Measurements from ENCODE around the gene STKLD1.
"Not testable (repeated sequence)": the region's sequence is repeated elsewhere in the genome, so short reads cannot be mapped to it uniquely, and the experiment has no call there.

STKLD1 gene

DNA sequence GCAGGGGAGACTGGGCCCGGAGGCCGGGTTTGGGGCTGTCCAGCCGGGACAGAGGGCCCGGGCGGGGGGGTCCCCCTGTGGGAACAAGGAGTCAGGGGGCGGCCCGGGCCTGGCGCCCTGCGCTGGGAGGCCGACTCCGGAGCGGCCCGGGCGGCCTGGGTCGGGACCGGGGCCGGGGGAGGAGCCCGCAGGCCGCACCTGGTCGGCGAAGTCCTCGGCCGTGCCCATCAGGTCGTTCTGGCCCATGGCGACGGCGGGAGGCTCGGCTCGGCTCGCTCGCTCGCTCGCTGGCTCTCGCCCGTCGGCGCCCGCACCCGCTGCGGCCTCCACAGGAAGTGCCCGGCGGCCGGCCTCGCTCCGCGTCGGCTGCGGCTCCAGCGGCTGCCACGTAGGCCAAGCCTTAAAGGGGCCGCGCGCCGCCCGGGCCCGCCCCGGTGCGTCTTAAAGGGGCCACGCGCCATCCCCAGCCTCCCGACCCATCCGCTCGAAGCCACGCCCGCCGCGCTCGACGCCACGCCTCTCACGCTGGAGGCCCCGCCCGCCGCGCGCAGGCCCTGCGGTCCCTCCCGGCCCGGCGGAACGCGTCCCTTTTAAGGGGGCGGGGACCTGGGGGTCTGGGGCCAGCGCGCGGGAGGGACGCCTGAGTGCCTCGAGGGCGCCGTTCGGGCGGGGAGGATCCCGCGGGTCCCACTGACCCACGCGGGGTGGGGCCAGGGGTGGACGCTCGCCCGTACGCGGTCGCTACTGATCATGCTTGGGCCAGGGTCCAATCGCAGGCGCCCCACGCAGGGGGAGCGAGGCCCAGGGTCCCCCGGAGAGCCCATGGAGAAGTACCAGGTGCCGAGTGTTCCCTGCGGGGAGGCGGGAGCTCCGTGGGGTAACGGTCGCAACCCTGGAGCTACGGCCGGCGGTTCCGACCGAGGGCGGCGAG lies at the start of gene STKLD1, which contains the start of gene SURF4:
TSS of gene STKLD1 (plus strand) at position 643 of the 931 bp plus-strand sequence. CDS start at position 751, 108 bp downstream.
TSS of gene SURF4 (minus strand) at position 337 of the 931 bp plus-strand sequence. CDS start at position 246, 91 bp downstream.
- peak within 1 kb of the TSS; percentile 92 for H3K4me3 ChIP-seq (ENCODE audit: insufficient read length, low read depth)
- no peaks in the 10 kb centered on the region for H3K9me3 ChIP-seq (ENCODE audit: insufficient read depth, low read length)
- peaks cover 21% of the 10 kb centered on the region for H3K4me1 ChIP-seq (ENCODE audit: insufficient read depth, insufficient read length)
- peak within 1 kb of the TSS; percentile 96 for H3K9ac ChIP-seq (ENCODE audit: insufficient read length, low read depth)
- TF ChIP-seq YY1 (IDR thresholded peaks at IDR 0.05; ENCODE audit: insufficient read depth, insufficient read length), result no peak
- TF ChIP-seq ZNF274 (IDR thresholded peaks at IDR 0.05; ENCODE audit: low read depth, low read length), result no peak
- TF ChIP-seq SUZ12 (IDR thresholded peaks at IDR 0.05; ENCODE audit: extremely low read depth, insufficient read depth, insufficient read length), result no peak
- no peaks in the 10 kb centered on the region for H3K27me3 ChIP-seq (ENCODE audit: insufficient read depth, insufficient read length)
- peak; percentile 95 for DNase-seq (ENCODE audit: low read depth, low spot score)
- peaks cover 32% of the 10 kb centered on the region for H3K36me3 ChIP-seq (ENCODE audit: insufficient read depth, insufficient read length, low read length)

DNA sequence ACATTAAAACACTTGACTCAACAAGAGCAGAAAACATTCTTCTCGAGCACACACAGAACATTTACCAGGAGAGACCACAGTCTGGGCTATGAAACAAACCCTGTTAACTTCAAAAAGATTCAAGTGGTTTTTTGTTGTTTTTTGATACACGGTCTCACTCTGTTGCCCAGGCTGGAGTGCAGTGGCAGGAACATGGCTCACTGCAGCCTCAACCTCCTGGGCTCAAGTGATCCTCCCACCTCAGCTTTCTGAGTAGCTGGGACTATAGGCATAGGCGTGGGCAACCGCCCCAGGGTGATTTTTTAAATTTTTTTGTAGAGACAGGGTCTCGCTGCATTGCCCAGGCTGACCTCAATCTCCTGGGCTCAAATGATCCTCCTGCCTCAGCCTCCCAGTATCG lies 49.1 kb upstream of the STKLD1 start:
- H3K9me3 ChIP-seq (ENCODE audit: insufficient read depth, low read length), result peaks cover 11% of the 10 kb centered on the region; the same call in 1 of the 2 replicates
- H3K27me3 ChIP-seq (ENCODE audit: insufficient read depth, insufficient read length); H3K4me1 ChIP-seq (ENCODE audit: insufficient read depth, insufficient read length): not testable (repeated sequence)

DNA sequence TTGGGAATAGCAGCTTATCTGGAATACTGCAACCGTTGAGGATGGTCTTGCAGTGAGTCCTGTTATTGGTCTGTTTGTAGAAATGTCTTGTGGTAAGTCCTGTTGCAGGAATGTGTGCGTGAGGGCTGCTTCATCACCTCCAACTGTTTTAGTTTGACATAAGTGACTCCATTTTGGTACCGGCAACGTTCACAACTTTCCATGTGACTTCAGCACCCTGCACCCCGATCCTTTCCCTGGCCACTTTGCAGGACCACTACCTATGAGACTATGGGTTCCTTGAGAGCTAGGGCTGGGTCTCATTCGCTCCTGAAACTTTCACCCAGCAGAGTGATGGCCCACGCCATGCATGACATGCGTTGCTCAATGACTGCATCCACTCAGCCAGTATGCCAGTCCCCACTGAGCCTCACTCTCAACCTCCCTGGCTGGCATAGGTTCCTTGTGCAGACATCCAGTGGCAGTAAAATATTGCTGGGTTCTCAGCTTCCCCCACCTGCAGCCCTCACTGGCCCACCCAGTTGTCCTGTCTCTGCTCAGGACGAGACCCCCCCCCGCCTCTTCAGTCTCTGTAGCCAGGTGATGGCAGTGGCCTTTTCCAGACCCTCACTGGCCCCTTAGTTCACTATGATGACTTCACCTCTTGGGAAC lies 48.2 kb upstream of the STKLD1 start:
- TF ChIP-seq SUZ12 (IDR thresholded peaks at IDR 0.05; ENCODE audit: extremely low read depth, insufficient read depth, insufficient read length) (no peak), YY1 (IDR thresholded peaks at IDR 0.05; ENCODE audit: insufficient read depth, insufficient read length) (no peak), ZNF274 (IDR thresholded peaks at IDR 0.05; ENCODE audit: low read depth, low read length) (no peak)
- Histone ChIP-seq H3K4me1 (ENCODE audit: insufficient read depth, insufficient read length) (peaks cover 1% of the 10 kb centered on the region), H3K9ac (ENCODE audit: insufficient read length, low read depth) (no peak overlapping the region), H3K36me3 (ENCODE audit: insufficient read depth, insufficient read length, low read length) (peaks cover 31% of the 10 kb centered on the region), H3K9me3 (ENCODE audit: insufficient read depth, low read length) (peaks cover 11% of the 10 kb centered on the region; the same call in 1 of the 2 replicates), H3K27me3 (ENCODE audit: insufficient read depth, insufficient read length) (no peaks in the 10 kb centered on the region), H3K4me3 (ENCODE audit: insufficient read length, low read depth) (no peak overlapping the region)
- DNase-seq (ENCODE audit: low read depth, low spot score), result no peak

More for the DNA sequence above, 49.1 kb upstream of the STKLD1 start:
- H3K4me3 ChIP-seq (ENCODE audit: insufficient read length, low read depth); H3K9ac ChIP-seq (ENCODE audit: insufficient read length, low read depth); DNase-seq (ENCODE audit: low read depth, low spot score): not testable (repeated sequence)
- peaks cover 22% of the 10 kb centered on the region for H3K36me3 ChIP-seq (ENCODE audit: insufficient read depth, insufficient read length, low read length)

DNA sequence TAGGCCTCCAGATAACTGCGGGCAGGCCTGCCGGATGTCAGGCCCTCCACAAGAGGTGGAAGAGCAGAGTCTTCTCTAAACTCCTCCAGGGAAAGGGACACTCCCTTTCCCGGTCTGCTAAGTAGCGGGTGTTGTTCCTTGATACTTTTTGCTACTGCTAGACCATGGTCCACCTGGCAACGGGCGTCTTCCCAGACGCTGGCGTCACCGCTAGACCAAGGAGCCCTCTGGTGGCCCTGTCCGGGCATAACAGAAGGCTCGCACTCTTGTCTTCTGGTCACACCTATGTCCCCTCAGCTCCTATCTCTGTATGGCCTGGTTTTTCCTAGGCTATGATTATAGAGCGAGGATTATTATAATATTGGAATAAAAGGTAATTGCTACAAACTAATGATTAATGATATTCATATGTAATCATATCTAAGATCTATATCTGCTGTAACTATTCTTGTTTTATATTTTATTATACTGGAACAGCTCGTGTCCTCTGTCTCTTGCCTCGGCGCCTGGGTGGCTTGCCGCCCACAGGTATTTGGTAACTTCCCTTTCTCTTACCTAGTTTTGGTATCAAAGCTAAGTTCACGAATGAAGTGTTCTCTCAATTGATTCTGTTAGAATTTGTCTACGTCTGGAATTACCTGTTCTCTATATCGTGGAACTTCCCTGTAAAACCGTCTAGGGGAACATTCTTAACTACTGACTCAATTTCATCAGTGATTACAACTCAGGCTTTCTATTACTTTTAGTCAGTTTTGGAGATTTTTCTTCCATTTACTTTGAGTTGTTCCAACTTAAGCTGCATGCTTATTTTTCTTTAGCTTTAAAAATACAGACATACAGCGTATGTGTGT lies 46.6 kb upstream of the STKLD1 start:
- H3K36me3 ChIP-seq (ENCODE audit: insufficient read depth, insufficient read length, low read length), result peaks cover 47% of the 10 kb centered on the region
- H3K9me3 ChIP-seq (ENCODE audit: insufficient read depth, low read length); H3K4me3 ChIP-seq (ENCODE audit: insufficient read length, low read depth); H3K9ac ChIP-seq (ENCODE audit: insufficient read length, low read depth); H3K27me3 ChIP-seq (ENCODE audit: insufficient read depth, insufficient read length); DNase-seq (ENCODE audit: low read depth, low spot score): not testable (repeated sequence)
- H3K4me1 ChIP-seq (ENCODE audit: insufficient read depth, insufficient read length), result peaks cover 13% of the 10 kb centered on the region

DNA sequence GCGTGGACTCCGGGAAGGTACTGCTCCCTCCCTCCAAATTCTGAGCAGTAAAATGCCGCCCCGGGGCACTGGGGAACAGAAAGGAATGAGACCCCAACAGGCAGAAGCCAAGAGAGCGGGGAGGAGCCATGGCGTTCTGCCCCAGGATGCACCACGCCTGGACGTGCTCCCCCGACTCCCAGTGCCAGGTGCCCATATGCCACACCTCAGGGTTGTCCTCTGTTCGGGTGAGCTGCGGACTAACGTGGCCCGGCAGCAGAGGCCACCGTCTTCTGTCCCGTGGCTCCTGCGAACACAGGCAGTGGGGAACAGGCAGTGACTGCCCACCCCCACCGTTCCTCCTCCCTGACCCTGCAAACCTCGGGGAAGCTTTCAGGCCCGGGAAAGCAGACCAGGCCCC lies 44.9 kb upstream of the STKLD1 start:
- TF ChIP-seq ZNF274 (IDR thresholded peaks at IDR 0.05; ENCODE audit: low read depth, low read length), result no peak
- no peak for TF ChIP-seq SUZ12 (IDR thresholded peaks at IDR 0.05; ENCODE audit: extremely low read depth, insufficient read depth, insufficient read length)
- no peak for TF ChIP-seq YY1 (IDR thresholded peaks at IDR 0.05; ENCODE audit: insufficient read depth, insufficient read length)
- Histone ChIP-seq H3K36me3 (ENCODE audit: insufficient read depth, insufficient read length, low read length) (peaks cover 51% of the 10 kb centered on the region), H3K9ac (ENCODE audit: insufficient read length, low read depth) (no peak overlapping the region), H3K4me1 (ENCODE audit: insufficient read depth, insufficient read length) (peaks cover 13% of the 10 kb centered on the region), H3K27me3 (ENCODE audit: insufficient read depth, insufficient read length) (no peaks in the 10 kb centered on the region), H3K9me3 (ENCODE audit: insufficient read depth, low read length) (peaks cover 3% of the 10 kb centered on the region; the same call in 1 of the 2 replicates), H3K4me3 (ENCODE audit: insufficient read length, low read depth) (no peak overlapping the region)
- DNase-seq (ENCODE audit: low read depth, low spot score), result no peak

DNA sequence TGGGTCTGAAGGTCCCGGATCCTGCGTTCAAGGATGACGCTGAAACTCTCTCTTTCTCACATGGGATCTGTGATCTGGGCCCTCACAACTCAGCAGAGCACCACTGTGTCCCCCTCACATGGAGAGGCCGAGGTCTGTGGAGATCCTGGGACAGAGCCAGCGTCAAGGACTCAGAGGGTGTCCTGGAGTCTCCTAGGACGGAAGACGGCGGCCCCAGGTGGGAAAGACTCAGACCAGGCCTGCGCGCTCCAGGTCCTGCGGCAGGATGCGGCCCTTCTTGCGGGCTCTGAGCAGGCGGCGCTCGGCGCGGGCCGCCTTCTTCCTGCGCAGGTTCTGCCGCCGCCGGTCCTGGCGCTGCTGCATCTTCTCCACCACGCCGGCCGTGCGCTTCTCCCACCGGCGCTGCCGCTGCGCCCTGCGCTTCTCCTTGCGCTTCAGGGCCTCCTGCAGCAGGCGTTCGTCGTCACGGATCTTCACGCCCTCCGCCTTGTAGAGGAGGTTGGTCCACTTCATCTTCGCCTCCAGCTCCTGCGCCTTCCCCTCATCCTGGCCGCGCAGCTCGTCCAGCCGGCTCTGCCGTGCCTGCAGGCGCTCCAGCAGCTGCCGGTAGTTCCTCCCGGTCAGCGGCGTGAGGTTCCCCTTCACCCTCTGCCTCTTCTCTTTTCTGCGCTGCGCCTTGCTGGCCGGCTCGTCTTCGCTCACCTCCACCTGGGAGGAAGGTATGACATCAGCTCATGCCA lies 44.4 kb upstream of the STKLD1 start:
- H3K9me3 ChIP-seq (ENCODE audit: insufficient read depth, low read length), result peaks cover 3% of the 10 kb centered on the region; the same call in 1 of the 2 replicates
- H3K36me3 ChIP-seq (ENCODE audit: insufficient read depth, insufficient read length, low read length), result peaks cover 54% of the 10 kb centered on the region
- DNase-seq (ENCODE audit: low read depth, low spot score), result no peak
- TF ChIP-seq ZNF274 (IDR thresholded peaks at IDR 0.05; ENCODE audit: low read depth, low read length) (no peak), SUZ12 (IDR thresholded peaks at IDR 0.05; ENCODE audit: extremely low read depth, insufficient read depth, insufficient read length) (no peak), YY1 (IDR thresholded peaks at IDR 0.05; ENCODE audit: insufficient read depth, insufficient read length) (no peak)
- H3K9ac ChIP-seq (ENCODE audit: insufficient read length, low read depth), result no peak overlapping the region
- H3K27me3 ChIP-seq (ENCODE audit: insufficient read depth, insufficient read length), result no peaks in the 10 kb centered on the region
- H3K4me3 ChIP-seq (ENCODE audit: insufficient read length, low read depth), result no peak overlapping the region
- peaks cover 13% of the 10 kb centered on the region for H3K4me1 ChIP-seq (ENCODE audit: insufficient read depth, insufficient read length)
